ENCODE data around the gene GPNMB. TPM values are rescaled to one million over a fixed set of nuclear protein-coding genes. Genes with fewer than 3 reads are reported as not detected.
"Not testable (repeated sequence)": the region's sequence is repeated elsewhere in the genome, so short reads cannot be mapped to it uniquely, and the experiment has no call there.

The GPNMB gene
- total RNA-seq, 1 donor from 2014 or later, result 77.5 TPM

- DNase-seq (ENCODE audit: low spot score), result peak; percentile 99
These were observed 52.6 kb downstream of the GPNMB start, which contains the start of gene MALSU1 for GRCh38 chr7:23298885-23299769. Gene MALSU1 (plus strand): TSS chr7:23299339. CDS start chr7:23299353, 14 bp downstream.

DNA sequence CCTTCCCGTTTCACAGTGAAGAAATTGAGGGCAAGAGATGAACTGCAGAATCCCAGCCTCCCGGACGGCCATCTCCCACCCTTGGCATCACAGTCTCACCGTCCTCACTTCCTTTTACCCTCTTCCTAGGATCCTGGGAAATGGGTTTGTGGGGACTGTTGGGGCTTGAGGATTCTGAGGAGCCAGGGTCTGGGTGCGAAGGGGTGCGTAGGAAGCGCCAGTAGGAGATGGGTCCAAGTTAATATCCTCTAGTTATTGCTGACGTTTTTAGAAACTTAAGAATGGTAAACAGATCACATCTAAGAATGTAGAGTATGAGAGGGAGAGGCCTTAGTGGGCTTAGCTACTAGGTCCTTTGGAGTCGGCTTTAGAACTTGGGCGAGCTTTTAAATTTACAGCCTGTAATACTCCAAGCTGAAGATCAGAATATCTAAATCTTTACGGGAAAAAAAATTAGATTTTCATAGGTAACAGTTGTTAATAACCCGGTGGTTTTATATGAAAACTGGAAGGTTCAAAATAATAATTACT lies 53.3 kb downstream of the GPNMB start:
- DNase-seq (ENCODE audit: low spot score), result peak; percentile 17

- DNase-seq (ENCODE audit: low spot score), result no peak
These were observed 60.5 kb downstream of the GPNMB start for GRCh38 chr7:23306936-23307521.

- no peak for DNase-seq (ENCODE audit: low spot score)
These were observed 62.2 kb downstream of the GPNMB start for GRCh38 chr7:23308754-23309153.

DNA sequence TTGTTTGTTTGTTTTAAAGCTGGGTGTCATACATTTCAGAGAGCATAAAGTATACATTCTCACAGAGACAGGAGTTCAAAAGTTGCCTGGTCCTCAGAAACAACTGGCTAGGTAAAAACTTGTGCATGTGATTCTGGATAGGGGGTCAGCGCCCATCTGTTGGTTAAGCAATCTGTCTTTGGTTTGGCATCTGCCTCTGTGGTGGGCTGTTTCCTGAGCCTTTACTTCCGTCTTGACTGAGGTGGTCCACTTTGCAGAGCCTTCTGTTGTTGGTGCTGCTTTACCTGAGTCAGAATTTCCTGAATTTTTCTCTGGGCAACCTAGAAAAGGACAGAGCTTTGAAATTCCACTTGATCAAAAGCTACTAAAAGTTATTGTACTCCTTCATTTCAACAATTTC lies 65.6 kb downstream of the GPNMB start:
- DNase-seq (ENCODE audit: low spot score), result not testable (repeated sequence)

- no peak for DNase-seq (ENCODE audit: low spot score)
These were observed 68.8 kb downstream of the GPNMB start for GRCh38 chr7:23315366-23315765.

Other genes starting within 250 kb of the GPNMB start
- gene HYCC1, start 232.6 kb upstream of the GPNMB start, total RNA-seq (ENCODE audit: insufficient read depth, low replicate concordance), result 46.0 TPM
- 18.1 TPM for gene KLHL7, start 141.0 kb upstream of the GPNMB start, total RNA-seq (ENCODE audit: insufficient read depth, low replicate concordance)
- gene NUP42, start 64.7 kb upstream of the GPNMB start, total RNA-seq (ENCODE audit: insufficient read depth, low replicate concordance), result 40.7 TPM
- 49.4 TPM for gene MALSU1, start 52.6 kb downstream of the GPNMB start, total RNA-seq (ENCODE audit: insufficient read depth, low replicate concordance)
- 51.3 TPM for gene IGF2BP3, start 223.7 kb downstream of the GPNMB start, total RNA-seq (ENCODE audit: insufficient read depth, low replicate concordance)